Measurements from ENCODE around the gene RRAGC. TPM values are rescaled to one million over a fixed set of nuclear protein-coding genes. Genes with fewer than 3 reads are reported as not detected.

RRAGC gene, protein sequence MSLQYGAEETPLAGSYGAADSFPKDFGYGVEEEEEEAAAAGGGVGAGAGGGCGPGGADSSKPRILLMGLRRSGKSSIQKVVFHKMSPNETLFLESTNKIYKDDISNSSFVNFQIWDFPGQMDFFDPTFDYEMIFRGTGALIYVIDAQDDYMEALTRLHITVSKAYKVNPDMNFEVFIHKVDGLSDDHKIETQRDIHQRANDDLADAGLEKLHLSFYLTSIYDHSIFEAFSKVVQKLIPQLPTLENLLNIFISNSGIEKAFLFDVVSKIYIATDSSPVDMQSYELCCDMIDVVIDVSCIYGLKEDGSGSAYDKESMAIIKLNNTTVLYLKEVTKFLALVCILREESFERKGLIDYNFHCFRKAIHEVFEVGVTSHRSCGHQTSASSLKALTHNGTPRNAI
- total RNA-seq (2022; extraction: Qiagen RNA extraction; ENCODE audit: low read depth) = 22.1 to 35.0 TPM (median 27.4 TPM) in 5 replicates

DNA sequence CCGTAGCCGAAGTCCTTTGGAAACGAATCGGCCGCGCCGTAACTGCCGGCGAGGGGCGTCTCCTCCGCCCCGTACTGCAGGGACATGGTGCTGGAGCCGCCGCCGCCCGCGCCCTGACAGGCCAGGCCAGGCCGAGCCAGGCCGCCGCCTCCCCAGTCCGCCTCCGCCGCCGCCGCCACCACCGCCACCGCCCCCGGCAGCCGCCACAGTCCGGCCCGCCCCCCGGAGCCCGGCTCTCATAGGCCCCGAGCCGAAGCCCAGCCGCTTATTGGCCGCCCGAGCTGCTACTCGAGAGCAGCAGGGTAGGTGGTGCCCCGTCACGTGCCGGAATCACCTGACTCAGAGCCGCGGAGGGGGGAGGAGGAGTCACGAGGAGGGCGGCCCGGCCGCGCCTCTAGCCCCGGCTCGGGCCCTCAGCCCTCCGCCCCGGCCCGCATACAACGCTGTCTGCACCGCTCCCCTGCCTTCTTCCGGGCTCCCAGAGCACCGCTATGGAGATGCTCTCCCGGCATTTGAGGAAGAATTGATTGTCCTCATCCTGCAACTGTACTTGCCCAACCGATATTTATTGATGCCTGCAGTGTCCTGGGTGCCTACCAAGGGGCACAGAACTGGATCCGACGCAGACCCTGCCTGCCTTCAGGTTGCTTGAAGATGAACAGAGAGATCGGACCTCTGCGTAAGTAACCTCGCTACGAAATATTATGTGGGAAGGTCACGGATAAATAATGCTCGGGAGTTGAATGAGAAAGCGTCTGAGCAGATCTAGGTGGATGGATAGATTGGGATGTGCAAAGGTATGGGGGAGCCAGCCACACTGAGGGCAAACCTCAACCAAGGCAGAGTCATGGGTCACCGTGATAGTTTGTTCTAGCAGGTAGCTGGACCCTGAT lies at the start of gene RRAGC:
Gene RRAGC, minus strand, starts transcription at position 212 of the 893 bp plus-strand sequence. Its CDS starts 126 bp downstream, at position 86.

DNA sequence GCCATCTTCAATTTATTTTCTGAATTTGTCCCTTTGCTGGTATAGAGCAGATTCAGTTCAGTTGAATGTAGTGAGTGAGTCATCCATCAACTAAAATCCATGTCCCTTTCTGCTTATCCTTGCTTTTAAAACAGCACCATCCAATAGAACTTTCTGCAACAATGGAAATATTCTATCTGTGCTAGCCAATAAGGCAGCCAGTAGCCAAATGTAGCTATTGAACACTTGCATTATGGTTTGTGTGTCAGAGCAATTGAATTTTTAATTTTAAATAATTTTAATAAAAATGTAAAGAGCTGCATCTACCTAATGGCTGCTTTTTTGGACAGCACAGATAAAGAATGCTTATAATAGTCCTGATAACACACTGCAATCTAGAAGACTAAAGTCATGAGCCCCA lies 21.9 kb upstream of the RRAGC start, which contains the start of gene GJA9:
Gene GJA9, minus strand, starts transcription at position 101 of the 400 bp plus-strand sequence. CDS start 5,489 bp downstream, outside the sequence.

DNA sequence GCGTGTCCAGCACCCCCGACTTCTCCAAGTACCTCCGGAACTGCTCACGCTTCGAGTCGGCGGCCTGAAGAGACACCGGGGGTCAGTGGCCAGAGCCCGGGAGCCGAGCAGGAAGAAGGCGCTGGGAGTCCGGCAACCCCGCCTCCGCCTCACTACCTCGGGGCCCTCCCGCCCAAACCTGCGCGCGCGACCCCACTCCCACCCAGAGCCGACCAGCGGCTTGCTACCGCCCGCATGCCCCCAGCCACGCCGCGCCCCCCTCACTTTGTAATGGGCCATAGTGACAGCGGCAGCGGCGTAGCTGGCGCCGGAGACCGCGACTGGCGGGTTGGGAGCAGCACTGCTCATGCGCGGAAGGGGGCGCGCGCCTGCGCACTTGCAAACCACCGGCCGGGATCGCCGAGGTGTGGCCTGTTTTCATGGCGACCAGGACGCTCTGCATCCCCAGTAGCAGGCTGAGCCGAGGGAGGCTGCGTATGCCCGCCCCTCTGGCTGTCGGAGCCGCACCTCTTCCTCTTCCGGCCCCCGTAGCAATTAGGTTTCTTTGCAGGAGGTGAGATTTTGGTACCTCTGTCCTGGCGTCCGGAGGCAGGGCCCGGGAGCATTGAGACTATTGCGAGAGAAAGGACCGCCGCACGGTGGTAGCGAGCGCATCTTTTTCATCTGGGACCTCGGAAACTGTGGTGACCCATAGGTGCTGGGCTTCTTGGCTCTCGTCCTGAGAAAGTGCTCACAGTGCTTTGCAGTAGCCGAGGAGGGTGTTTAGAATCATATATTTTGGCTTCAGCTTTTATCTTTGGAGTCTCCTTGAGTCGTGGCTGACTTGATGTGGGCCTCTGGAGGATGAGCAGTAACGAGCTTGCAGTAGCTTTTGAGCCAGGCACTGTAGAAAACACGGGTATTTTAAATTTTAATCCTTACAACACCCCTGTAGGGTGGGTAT lies 13.7 kb upstream of the RRAGC start, which contains the start of gene MYCBP:
Gene MYCBP, minus strand, starts transcription at position 322 of the 943 bp plus-strand sequence. Its CDS starts 43 bp downstream, at position 279.

Other genes with a start within 250 kb of the RRAGC start
- 10.8 to 31.1 TPM (median 17.9 TPM) in 5 replicates for gene MYCBP, start 13.6 kb upstream of the RRAGC start, total RNA-seq (2022; extraction: Qiagen RNA extraction; ENCODE audit: low read depth)
- not detected in 5 replicates for gene GJA9, start 21.8 kb upstream of the RRAGC start, total RNA-seq (2022; extraction: Qiagen RNA extraction; ENCODE audit: low read depth)
- gene RHBDL2, start 82.1 kb upstream of the RRAGC start, total RNA-seq (2022; extraction: Qiagen RNA extraction; ENCODE audit: low read depth) = 1.0 to 2.5 TPM (median 2.1 TPM) in 5 replicates
- 34.9 to 52.6 TPM (median 43.4 TPM) in 5 replicates for gene AKIRIN1, start 131.5 kb upstream of the RRAGC start, total RNA-seq (2022; extraction: Qiagen RNA extraction; ENCODE audit: low read depth)
- gene NDUFS5, start 166.6 kb upstream of the RRAGC start, total RNA-seq (2022; extraction: Qiagen RNA extraction; ENCODE audit: low read depth) = 372 to 548 TPM (median 442 TPM) in 5 replicates

Data from A549 treated with ZK216348 at 1 μM for 4 hours (cell line).